ENCODE data around the gene PLA2G2D.
A peak's percentile ranks its signal among the peaks of the same experiment; 100 is the strongest.
"Not testable (repeated sequence)": the region's sequence is repeated elsewhere in the genome, so short reads cannot be mapped to it uniquely, and the experiment has no call there.

Gene PLA2G2D

DNA sequence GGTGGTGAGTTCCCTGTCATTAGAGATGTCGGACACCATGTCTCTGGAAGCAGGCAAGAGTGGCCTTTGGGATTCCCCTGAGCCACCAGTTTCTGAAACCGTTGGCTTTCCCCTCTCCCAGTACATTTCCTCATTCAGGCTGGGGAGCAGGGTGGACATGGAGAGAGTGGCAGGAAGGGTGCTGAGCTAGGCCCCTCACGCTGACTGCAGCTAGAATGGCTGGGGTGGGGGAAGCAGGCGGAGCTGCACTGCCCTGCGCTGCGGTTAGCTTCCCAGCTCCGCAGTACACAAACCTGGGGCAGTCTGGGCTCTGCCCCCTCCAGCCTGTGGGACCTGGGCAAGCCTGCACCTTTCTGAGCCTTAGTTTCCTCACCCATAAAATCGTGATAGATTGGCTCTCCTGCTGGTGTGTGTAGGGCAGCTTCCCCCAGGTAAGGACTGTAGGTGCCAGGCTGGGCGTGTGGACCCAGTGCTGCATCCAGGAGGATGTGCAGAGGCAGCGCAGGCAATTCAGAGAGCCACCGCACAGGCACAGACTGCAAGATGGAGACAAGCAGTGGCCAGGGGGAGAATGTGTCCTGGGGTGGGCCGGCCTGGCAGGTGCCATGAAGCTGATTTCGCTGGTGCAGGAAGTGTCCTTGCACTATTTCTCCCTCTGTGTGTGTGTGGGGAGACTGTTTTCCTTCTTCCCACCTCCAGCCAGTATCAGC is 22.8 kb upstream of the PLA2G2D start:
- no peak for DNase-seq

DNA sequence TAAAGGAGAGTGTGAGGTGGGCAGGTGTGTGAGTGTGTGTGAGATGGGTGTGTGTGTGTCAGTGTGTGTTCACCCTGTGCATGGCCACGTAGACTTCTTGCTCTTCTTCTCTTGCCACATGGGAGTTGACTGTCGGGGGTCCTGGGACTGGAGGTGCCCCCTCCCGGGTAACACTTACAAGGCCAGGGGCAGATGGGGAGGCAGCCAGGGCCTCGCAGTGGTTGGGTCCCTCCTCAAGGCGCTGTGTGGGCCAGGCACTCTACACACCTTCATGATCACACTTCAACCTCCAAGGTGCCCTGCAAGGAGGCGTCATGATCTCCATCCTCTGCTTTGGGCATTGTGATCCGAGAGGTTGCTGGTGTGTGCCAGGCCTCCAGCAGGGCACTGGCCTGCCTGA is 22.1 kb upstream of the PLA2G2D start:
- no peak for DNase-seq

DNA sequence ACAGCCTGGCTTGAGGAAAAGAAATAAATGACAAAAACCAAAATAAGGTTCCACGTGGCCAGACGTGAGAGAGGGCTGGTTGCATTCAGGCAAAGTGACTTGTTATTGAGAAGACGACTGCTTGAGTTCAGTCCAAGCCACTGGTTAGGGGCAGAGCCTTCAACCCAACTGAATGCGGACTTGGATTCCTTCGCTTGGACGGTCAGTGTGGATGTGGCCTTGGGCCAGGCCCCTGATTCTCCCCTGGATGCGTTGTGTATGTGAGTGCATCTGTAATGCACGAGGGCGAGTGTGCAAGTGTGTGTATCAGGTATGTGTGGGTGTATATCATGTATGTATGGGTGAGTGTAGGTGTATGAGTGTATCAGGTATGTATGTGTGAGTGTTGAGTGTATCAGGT is 21.7 kb upstream of the PLA2G2D start:
- DNase-seq, result no peak

DNA sequence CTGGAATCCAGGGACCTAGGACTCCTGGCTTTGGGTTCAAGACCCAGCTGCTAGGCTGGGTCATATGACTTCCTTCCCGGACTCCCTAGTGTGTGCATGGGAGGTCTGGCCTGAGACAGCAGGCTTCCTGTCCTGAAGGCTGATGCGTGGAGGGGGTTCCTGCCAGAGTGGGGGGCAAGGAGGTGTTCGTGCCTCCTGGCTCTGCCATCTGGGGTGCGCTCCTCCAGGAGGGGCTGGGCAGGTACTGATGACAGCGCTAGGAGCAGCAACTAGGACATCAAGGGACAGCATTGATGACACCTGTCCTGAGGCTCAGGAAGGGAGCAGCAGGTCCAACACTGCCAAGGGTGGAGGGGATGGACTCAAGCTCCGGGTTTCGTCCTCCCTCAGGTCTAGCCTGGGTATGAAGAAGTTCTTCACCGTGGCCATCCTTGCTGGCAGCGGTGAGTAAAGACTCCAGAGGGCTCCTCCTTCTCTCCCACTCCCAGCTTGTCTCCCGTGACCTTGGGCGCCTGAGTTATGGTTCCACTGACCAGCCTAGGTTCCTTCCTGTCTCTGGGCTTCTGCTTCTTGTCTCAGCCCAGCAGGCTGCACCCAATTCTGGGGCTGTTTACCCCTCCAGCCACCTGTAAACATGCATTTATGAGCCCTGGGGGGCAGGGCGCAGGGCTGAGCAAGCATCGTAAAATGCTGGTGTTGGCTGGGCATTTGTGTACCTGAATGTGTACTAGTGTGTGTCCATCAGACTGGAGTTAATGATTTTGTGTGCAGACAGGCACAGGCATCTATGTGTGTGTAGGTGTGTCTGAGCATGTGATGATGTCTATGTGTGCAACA is 20.7 kb upstream of the PLA2G2D start:
- DNase-seq, result no peak

DNA sequence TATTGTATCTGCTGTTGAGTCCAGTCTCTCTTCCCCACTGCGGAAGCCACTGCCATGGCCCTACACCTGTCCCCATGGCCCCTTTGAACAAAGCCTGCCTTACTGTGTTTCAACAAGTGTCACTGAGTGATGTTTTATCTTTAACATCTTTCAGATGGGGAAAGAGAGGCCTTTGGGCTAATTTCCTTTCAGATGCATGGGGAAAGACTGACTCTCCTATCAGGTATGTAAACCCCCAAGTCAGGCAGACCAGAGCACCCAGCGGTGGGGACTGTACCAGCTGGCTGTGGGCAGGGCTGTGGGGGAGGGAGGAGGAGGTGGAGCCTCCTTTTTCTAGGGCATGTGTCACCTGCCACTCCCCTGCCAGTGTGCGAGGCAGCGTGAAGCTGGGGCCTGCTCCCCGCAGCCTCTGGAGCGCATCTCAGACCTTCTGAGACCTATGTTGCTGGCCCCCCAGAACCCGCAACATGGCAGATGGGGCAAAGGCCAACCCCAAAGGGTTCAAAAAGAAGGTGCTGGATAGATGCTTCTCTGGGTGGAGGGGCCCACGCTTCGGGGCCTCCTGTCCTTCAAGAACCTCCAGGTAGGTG is 19.7 kb upstream of the PLA2G2D start, which contains the start of gene PLA2G2F:
Gene PLA2G2F (plus strand): TSS at position 363 of the 590 bp plus-strand sequence. CDS start 105 bp downstream, at position 468.
- no peak for DNase-seq

DNA sequence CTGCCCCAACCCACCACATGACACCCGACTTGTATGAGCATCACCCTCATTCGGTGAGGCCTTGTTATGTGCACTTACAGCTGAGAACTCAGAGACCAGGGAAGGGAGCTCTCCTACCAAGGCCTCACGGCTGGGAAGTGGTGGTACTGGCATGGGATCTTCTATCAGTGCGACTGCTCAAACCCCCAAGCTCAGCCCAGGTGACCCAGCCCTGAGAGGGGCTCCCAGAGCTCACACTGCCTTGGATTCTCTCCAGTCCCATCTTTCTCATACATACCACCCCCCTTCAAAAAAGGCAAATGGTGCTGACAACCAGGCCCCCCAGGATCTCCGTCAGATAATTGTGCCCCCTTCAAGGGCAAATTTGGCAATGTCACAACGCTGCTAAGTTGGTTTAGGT is 19.0 kb upstream of the PLA2G2D start:
- DNase-seq, result no peak

DNA sequence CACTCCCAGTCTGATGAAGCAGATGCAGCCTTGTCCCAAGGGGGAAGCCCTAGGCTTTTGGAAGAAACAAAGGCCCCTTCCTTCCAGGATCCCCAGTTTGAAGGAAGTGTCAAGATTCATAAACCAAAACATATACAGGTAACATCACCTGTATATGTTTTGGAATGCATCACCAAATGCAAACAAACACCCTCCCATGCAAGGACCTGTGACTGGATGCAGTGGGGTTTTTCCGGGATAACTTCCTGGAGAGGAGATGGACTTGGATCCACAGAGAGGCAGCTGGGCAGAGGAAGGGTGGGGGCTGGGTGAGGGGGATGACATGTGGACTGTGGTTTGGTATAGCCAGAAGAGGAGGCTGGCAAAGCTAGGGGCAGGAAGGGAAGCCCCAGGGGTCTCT is 18.3 kb upstream of the PLA2G2D start:
- no peak for DNase-seq

DNA sequence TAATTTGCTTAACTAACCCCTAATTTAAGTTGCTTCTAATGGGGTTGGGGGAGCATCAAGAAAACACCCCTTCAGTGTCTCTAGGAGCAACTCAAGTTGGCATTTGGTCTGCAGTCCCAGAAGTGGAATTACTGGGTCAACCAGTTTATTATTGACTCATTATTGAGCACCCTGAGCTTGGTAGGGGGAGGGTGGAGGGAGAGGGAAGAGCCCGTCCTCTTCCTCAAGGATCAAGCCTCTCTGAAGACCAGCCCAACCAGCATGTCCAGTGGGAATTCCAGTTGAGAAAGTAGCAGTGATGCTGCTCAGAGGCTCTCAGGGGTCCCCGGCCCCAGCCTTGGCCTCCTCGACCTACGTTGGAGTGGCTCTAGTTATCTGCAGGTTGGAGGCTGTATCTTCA is 17.7 kb upstream of the PLA2G2D start:
- no peak for DNase-seq

DNA sequence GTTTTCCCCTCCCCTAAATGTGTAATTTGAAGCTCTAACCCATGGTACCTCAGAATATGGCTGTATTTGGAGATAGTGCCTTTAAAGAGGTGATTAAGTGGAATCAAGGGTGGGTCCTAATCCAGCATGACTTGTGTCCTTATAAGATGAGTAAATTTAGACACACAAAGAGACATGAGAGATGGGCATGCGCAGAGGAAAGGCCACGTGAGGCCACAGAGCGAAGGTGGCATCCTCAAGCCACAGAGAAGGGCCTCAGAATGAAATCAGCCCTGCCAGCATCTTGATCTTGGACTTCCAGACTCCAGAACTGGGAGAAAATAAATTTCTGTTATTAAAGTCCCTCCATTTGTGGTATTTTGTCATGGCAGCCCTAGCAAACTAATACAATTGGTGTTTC is 16.9 kb upstream of the PLA2G2D start:
- no peak for DNase-seq

DNA sequence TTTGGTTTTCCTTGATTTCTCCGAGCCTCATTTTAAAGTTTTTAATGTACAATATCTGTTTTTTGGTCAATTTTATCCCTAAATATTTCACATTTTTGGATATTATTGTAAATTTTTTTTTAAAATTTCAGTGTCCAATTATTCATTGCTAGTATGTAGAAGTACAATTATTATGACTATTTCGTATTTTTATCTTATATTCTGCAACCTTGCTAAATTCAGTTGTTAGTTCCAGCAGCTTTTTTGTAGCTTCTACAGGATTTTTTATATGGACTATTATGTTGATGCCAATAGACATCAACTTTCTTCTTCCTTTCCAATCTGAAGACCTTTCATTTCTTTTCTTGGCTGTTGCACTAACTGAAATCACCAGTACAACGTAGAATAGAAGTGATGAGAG is 15.7 kb upstream of the PLA2G2D start:
- no peak for DNase-seq

DNA sequence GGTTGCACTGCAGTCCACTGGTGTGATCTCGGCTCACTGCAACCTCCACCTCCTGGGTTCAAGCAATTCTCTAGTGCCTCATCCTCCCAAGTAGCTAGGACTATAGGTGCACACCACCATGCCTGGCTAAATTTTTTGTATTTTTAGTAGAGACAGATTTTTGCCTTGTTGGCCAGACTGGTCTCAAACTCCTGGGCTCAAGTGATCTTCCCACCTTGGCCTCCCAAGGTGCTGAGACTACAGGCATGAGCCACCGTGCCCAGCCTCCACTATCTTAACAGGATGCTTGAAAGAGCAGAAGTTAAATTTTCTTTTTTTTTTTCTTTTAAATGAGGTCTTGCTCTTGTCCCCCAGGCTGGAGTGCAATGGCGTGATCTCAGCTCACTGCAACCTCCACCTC is 11.2 kb upstream of the PLA2G2D start:
- DNase-seq, result not testable (repeated sequence)

DNA sequence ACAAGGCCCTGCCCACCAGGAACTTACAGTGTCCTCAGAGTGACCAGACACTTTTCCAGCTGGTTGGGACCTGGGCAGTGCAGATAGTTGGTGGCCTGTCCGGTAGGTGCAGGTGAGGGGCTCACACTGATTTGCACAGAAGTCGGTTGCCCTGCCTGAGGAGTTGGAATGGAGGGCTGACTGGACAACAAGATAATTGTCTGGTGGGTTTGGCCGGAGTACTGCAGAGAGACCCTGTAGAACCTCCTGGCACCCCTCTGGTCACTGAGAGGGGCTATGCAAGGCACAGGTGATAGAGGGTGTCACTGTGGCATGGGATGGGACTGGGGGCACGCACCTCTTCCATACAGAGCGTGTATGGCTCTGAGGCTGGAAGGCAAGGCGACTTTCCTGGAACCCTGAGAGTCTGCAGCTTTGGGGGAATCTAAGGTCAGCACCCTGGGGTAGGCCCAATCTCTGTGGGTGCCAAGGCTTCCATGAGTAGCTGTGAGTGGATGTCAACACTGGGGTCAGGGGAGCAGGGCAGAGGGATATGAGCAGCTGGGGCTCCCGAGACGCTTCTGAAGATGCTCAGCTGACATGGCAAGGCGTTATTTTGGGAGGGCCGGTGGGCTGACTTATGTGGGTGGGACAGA is 7.6 kb upstream of the PLA2G2D start:
- no peak for DNase-seq

DNA sequence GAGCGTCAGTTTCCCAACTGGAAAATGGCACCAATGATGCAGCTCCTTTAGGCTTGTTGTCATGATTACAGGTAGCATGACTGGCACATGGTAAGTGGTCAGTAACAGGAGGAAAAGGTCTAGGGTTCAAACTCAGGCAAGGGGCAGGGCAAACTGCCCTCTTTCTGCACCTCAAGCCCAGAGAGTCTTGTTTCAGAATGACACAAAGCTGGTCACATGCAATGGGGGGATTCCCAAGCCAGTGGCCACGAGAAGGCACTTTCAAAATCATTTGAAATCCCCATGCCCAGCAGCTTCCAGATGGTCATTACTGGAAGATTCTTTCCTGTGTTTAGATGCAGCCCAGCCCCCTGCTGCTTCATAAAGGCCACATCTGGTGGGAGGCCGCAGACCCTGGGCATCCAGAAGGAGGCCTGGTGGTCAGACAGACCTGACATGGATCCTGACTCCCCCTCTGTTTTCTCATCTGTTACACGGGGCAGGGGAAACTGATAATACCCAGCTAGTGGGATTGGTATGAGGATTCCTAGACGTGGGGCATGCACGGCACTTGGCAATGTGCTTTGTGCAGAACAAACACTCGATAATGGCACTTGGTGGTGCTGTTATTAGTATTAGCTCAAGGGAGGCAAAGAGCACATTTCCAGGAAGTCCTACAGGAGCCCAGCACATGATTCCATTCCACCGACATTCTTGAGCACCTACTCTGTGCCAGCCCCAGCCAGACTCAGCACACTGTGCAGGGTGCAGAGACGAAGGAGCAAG is 6.9 kb upstream of the PLA2G2D start:
- no peak for DNase-seq

DNA sequence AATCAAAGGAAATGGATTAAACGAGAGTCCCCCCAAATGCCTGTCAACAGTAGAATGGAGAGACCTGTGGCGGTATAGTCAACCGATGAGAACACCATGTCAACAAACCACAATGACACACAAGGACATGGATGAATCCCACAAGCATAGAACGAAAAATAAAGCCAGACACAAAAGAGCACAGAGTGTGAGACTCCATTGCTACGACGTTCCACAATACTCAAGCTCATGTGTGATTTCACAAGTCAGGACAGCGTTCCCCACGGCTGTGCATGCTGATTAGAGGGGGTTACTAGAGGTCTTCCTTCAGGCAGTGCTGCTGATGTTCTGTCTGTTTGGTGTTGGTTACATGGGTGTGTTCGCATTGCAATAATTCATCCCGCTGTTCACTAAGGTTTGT is 5.8 kb upstream of the PLA2G2D start:
- no peak for DNase-seq

DNA sequence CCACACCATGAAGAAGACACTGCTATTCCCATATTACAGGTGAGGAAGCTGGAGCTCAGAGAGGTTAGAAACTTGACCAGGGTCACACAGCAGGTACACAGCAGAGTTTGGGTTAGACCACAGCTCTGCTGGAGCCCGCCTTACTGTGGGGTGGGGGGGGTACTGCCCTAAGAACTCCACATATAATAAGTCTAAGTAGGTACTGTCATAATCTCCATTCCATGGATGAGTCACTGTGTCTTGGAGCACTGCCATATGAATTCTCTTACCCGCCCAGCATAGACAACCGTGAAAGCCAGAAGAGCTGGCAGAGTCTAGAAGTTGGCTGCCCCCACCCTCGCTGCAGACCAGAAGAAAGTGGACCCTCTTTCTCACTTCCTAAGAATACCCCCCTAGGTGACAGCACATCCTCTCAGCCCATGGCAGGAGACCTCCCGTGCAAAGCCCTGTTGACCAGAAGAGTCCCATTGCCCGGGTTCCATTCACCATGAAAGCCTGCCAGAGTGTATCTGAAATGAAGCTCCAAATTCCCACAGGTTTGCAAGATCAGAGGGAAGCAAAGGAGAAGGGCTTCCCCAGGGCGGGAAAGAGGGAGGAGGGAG is 5.2 kb upstream of the PLA2G2D start:
- DNase-seq, result peak; percentile 34

DNA sequence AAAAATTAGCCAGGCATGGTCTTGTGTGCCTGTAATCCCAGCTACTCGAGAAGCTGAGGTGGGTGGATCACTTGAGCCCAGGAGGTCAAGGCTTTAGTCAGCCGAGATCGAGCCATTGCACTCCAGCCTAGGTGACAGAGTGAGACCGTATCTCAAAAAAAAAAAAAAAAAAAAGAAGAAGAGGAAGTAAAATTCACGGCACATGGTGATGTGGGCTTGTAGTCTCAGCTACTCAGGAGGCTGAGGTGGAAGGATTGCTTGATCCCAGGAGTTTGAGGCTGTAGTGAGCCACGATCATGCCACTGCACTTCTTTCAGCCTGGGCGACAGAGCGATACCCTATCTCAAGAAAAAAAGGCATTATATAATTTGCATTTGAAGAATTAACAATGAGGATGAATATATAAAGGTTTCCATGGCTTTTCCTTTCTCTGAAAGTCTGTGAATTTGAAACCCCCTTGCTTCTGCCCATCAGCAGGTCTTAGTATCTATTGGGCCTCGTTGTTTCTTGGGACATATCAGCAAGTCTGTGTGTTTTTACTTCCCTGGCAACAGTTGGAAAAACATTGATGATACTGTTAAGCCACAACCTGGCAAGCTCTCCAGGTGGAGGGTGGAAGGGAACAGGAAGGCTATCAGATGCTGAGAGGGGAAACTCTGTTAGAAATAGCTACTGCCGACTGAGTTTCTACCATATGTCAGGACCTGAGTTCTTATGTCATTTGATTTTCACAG is 4.6 kb upstream of the PLA2G2D start:
- DNase-seq, result no peak

DNA sequence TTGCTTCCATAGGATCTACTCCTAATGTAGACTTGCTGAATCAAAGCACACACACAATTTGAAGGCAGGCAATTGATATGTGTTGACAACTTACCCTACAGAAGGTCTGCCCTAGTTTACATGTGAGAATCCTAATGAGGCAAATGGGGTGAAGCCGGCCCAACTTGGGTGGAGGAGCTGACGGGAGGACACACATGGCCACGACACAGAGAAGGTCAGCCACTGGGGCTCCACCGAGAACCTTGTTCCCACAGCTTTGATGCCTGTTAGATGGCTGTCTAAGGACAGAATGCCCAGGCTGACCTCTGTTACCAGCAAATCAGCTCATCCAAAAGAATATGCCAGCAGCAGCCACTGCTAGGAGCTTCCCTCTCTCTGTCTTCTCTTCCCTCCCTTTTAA is 1.5 kb upstream of the PLA2G2D start:
- DNase-seq, result no peak

DNA sequence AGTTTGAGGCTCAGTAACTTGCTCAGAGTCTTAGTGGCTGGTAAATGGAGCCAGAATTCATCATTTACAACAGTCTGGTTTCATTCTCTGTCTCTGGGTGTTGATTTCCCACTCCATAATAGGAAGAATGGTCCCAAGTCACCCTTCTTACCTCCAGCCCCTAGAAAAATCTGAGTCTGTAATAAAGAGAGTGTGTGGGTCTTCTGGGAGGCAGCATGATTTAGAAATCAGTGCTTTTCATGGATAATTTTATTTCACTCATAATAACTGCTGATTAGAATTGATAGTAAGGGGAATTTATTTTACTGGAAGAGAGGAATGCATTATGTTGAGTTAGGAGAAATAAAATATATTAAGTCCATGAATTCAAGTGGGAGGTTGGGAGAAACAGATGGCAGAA is 2.1 kb downstream of the PLA2G2D start:
- no peak for DNase-seq

DNA sequence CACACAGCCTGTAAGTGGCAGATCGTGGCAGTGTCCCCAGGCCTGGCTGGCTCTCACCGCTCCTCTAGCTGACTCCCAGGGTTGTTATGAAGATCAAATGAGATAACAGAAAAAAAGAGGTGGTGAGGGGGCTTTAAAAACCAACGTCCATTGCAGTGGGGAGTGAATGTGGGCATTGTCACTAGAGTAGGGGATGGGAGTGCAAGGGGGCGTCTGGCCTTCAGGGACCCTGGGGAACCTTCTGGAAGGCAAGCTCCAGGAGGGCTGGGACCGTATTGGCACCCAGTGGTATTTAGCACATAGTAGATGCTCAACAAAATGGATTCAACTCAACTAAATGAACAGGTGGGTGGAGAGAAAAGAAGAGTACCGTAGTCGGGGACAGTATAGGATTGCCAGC is 3.4 kb downstream of the PLA2G2D start:
- no peak for DNase-seq

DNA sequence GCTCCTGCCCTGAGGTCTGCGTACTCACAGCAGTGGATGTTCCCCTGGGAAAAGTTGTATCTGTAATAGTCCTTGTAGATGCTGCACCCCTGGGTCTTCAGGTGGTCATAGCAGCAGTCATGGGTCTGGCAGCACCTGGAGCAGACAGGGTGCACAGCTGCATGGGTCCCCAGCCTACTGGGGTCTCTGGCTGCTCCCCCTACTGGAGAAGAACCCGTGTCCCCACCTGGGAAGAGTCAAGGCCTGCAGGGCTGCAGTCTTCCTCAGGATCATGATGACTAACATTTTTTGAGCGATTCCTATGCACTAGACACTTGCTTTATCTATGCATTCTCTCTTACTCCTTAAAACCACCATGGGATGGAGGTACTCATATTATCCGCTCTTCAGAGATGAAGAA is 3.9 kb downstream of the PLA2G2D start:
- no peak for DNase-seq

DNA sequence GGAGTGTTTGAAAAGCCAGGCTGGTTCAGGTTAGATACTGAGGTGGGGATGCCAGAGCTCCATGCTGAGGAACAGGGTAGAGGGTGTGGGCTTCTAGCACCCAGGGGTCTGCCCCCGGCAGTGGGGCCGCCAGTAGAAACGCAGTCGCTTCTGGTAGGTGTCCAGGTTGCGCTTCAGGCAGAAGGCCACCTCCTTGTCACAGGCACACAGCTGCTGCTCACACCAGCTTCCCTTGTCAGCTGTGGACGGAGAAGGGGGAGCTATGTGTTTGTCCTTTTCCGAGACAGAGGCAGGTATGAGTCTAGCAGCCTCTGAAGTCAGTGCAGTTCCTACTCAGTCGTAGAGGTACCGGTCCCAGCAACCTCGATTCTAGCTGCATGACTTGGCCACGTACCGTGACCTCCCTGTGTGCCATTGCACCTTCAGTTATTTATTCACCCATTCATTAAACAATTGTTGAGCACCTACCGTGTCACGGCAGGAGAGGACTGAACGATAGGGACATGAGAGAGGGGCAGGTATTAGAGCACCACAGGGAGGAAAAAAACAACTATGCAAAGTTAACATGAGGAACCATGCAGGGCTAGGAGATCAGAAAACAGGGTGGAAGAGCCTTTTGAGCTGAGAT is 5.2 kb downstream of the PLA2G2D start:
- DNase-seq, result no peak

Data from RPMI8226 (cell line).